WERI-Rb-1 (cell line): Measurements from ENCODE around the gene SPECC1L.

Experiments
- DNase-seq: peaks from one replicate; pipeline ENCODE4 v3.0.0-alpha.2; 2020
- H3K27ac ChIP-seq: fragments of 250-450 bp; sonication (Bioruptor Pico); 2 replicates; pipeline ENCODE4 v1.5.1; 2020; ENCODE audit warnings: mild to moderate bottlenecking, moderate library complexity
- H3K27me3 ChIP-seq: fragments of 250-450 bp; sonication (Bioruptor Pico); 2 replicates; pipeline ENCODE4 v1.5.1; 2021; ENCODE audit warnings: mild to moderate bottlenecking, low read depth, moderate library complexity; ENCODE audit not compliant: insufficient read depth, severe bottlenecking
- H3K36me3 ChIP-seq: fragments of 250-450 bp; sonication (Bioruptor Pico); 2 replicates; pipeline ENCODE4 v1.5.1; 2020; ENCODE audit warnings: mild to moderate bottlenecking, moderate library complexity
- H3K4me3 ChIP-seq: 2 replicates; pipeline ENCODE4 v1.5.1; 2011; ENCODE audit warnings: low read depth, mild to moderate bottlenecking, control low read depth, low read length
- H3K9me3 ChIP-seq: fragments of 250-450 bp; sonication (Bioruptor Pico); 2 replicates; pipeline ENCODE4 v1.5.1; 2021; ENCODE audit warnings: mild to moderate bottlenecking, moderate library complexity; ENCODE audit not compliant: severe bottlenecking
- CTCF ChIP-seq: IDR thresholded peaks from 2 replicates; pipeline ENCODE4 v1.5.1; 2011; ENCODE audit warnings: low read depth, mild to moderate bottlenecking, control low read depth, inconsistent platforms, low read length

SPECC1L gene

GRCh38 chr22:24413271-24413670 lies 142.6 kb downstream of the SPECC1L start:
- H3K9me3 ChIP-seq = no peaks in the 10 kb centered on the region
- H3K36me3 ChIP-seq = peaks cover 54% of the 10 kb centered on the region
- no peak overlapping the region for H3K4me3 ChIP-seq
- H3K27me3 ChIP-seq = no peaks in the 10 kb centered on the region
- no peak for TF ChIP-seq CTCF
- no peak overlapping the region for H3K27ac ChIP-seq
- DNase-seq = no peak

GRCh38 chr22:24413736-24414385 lies 143.2 kb downstream of the SPECC1L start:
- Histone ChIP-seq H3K9me3 (no peaks in the 10 kb centered on the region), H3K27me3 (no peaks in the 10 kb centered on the region), H3K27ac (no peak overlapping the region), H3K36me3 (peaks cover 48% of the 10 kb centered on the region), H3K4me3 (no peak overlapping the region)
- no peak for DNase-seq
- no peak for TF ChIP-seq CTCF

GRCh38 chr22:24414523-24414922 lies 143.9 kb downstream of the SPECC1L start:
- no peak overlapping the region for H3K27ac ChIP-seq
- DNase-seq = no peak
- peaks cover 45% of the 10 kb centered on the region for H3K36me3 ChIP-seq
- H3K9me3 ChIP-seq = no peaks in the 10 kb centered on the region
- no peak for TF ChIP-seq CTCF
- no peak overlapping the region for H3K4me3 ChIP-seq
- no peaks in the 10 kb centered on the region for H3K27me3 ChIP-seq

GRCh38 chr22:24414984-24415945 lies 144.6 kb downstream of the SPECC1L start:
- no peak for TF ChIP-seq CTCF
- Histone ChIP-seq H3K36me3 (peaks cover 44% of the 10 kb centered on the region), H3K27me3 (no peaks in the 10 kb centered on the region), H3K9me3 (no peaks in the 10 kb centered on the region), H3K4me3 (no peak overlapping the region), H3K27ac (no peak overlapping the region)
- no peak for DNase-seq

- no peaks in the 10 kb centered on the region for H3K9me3 ChIP-seq
- DNase-seq = no peak
- no peaks in the 10 kb centered on the region for H3K27me3 ChIP-seq
- peaks cover 41% of the 10 kb centered on the region for H3K36me3 ChIP-seq
- H3K4me3 ChIP-seq = no peak overlapping the region
- no peak for TF ChIP-seq CTCF
- no peak overlapping the region for H3K27ac ChIP-seq
Measured at GRCh38 chr22:24416095-24416494, 145.5 kb downstream of the SPECC1L start.
